Endothelial cell of umbilical vein (primary cell): ENCODE measurements around the gene GBF1. TPM values are rescaled to one million over a fixed set of nuclear protein-coding genes. Genes with fewer than 3 reads are reported as not detected.
A peak's percentile ranks its signal among the peaks of the same experiment; 100 is the strongest.

Experiments used
- BruUV-seq: library from RNA; stranded (reverse); fragments of 400-500 nt; replicated peaks from 2 replicates; lab custom pipeline; 2021; lab: Mats Ljungman, UMichigan
- CTCF ChIA-PET: fragments of 300-600, 350-600 bp; sonication (Branson Sonifier 250); formaldehyde crosslinking; loops from one replicate; lab custom pipeline; 2021; ENCODE audit warnings: antibody characterized with exemption, inconsistent platforms; lab: Charles Lee
- POLR2A ChIA-PET: fragments of 300-600, 350-600 bp; sonication (Branson Sonifier 250); formaldehyde crosslinking; loops from one replicate; lab custom pipeline; 2021; ENCODE audit warnings: antibody characterized with exemption, inconsistent platforms; lab: Charles Lee
- DNase-seq: peaks from one replicate; pipeline ENCODE4 v3.0.0-alpha.2; 2011; ENCODE audit warnings: low read depth, low spot score
- FAIRE-seq: peaks from 2 replicates; lab custom pipeline; 2011; peaks lifted over from hg19 to GRCh38; lab: Jason Lieb, UNC
- H2AFZ ChIP-seq: 2 replicates; pipeline ENCODE4 v1.6.0; 2012; ENCODE audit warnings: low read depth, low read length, control low read depth, inconsistent platforms
- H3K27ac ChIP-seq: 2 replicates; pipeline ENCODE4 v1.5.1; 2011; ENCODE audit warnings: low read depth, mild to moderate bottlenecking, control low read depth, low read length, moderate library complexity; ENCODE audit not compliant: insufficient read depth
- H3K27me3 ChIP-seq, 2 experiments: 2 replicates each; pipeline versions ENCODE4 v1.6.0 to v1.6.1; 2011; ENCODE audit warnings: low read length in 2 of 2, mixed read lengths in 1 of 2; ENCODE audit not compliant: control insufficient read depth in 2 of 2, insufficient read depth in 2 of 2
- H3K36me3 ChIP-seq, 2 experiments: 2 replicates in 1 of 2; 3 replicates in 1 of 2; pipeline ENCODE4 v1.5.1; 2011; ENCODE audit warnings: low read length in 2 of 2, mild to moderate bottlenecking in 1 of 2, moderate library complexity in 1 of 2; ENCODE audit not compliant: control insufficient read depth in 2 of 2, insufficient read depth in 2 of 2; ENCODE audit errors: extremely low read depth in 1 of 2
- H3K4me1 ChIP-seq: 3 replicates; pipeline ENCODE4 v1.5.1; 2011; ENCODE audit warnings: mild to moderate bottlenecking, low read length; ENCODE audit not compliant: control insufficient read depth, insufficient read depth; ENCODE audit errors: extremely low read depth
- H3K4me2 ChIP-seq: 2 replicates; pipeline ENCODE4 v1.6.1; 2011; ENCODE audit warnings: low read length, control low read depth, mixed read lengths; ENCODE audit not compliant: insufficient read depth
- H3K4me3 ChIP-seq, 3 experiments: fragments of 200-600 bp in 1 of 3; sonication (generic), shearing (Covaris generic) in 1 of 3; replicated peaks in 1 of 3; 2 replicates each; pipeline ENCODE4 v1.5.1; 2011 to 2016; ENCODE audit warnings: control low read depth in 3 of 3, low read length in 3 of 3, mild to moderate bottlenecking in 2 of 3, inconsistent platforms in 1 of 3, low read depth in 1 of 3, moderate library complexity in 1 of 3; ENCODE audit not compliant: insufficient read depth in 1 of 3
- H3K79me2 ChIP-seq: 2 replicates; pipeline ENCODE4 v1.6.0; 2012; ENCODE audit warnings: low read length, inconsistent platforms; ENCODE audit not compliant: control insufficient read depth, insufficient read depth
- H3K9ac ChIP-seq: replicated peaks from 2 replicates; pipeline ENCODE3; 2011; ENCODE audit warnings: low read length, control low read depth; ENCODE audit not compliant: insufficient read depth; ENCODE audit errors: extremely low read depth
- H3K9me1 ChIP-seq: replicated peaks from 3 replicates; pipeline ENCODE4 v1.6.0; 2011; ENCODE audit warnings: mild to moderate bottlenecking, low read length; ENCODE audit not compliant: control insufficient read depth, insufficient read depth; ENCODE audit errors: extremely low read depth
- H3K9me3 ChIP-seq: replicated peaks from 2 replicates; pipeline ENCODE4 v1.5.1; 2012; ENCODE audit warnings: low read length, inconsistent platforms; ENCODE audit not compliant: control insufficient read depth, insufficient read depth
- H4K20me1 ChIP-seq: replicated peaks from 2 replicates; pipeline ENCODE3; 2011; ENCODE audit warnings: mild to moderate bottlenecking, low read length; ENCODE audit not compliant: control insufficient read depth, insufficient read depth; ENCODE audit errors: extremely low read depth
- EZH2 ChIP-seq: IDR thresholded peaks from 2 replicates; pipeline ENCODE4 v1.6.1; 2012; ENCODE audit warnings: borderline replicate concordance, low read depth, mild to moderate bottlenecking, moderate library complexity, low read length, inconsistent platforms; ENCODE audit not compliant: severe bottlenecking
- dilution Hi-C: fragments of 300-500 bp; cut with MboI; formaldehyde crosslinking; loops from one replicate; pipeline ENCODE4 v1.15.0; 2019; ENCODE audit warnings: low sequenced_read_pairs; ENCODE audit not compliant: extremely low pct_ligation_motif_present
- intact Hi-C: fragments of 100-400 bp; cut with micrococcal nuclease; formaldehyde crosslinking; loops from one replicate; pipeline ENCODE4 v1.10.0; 2022
- polyA plus RNA-seq, 4 experiments: library from polyadenylated mRNA; depleted of rRNA in 3 of 4; stranded (reverse) in 3 of 4; unstranded in 1 of 4; fragments of >200 nt; gene quantifications; 2 replicates each; pipeline versions ENCODE4 v1.2.1 to v1.2.3, GENCODE V29; 2011 to 2012; ENCODE audit warnings: missing spikeins in 1 of 4
- total RNA-seq: library from RNA; stranded (reverse); gene quantifications from 2 replicates; pipeline ENCODE4 v1.2.3, GENCODE V29; 2021
- TF ChIP-seq, protein P1 (sequence below), 2 donors: IDR thresholded peaks; 1 replicate in 1 of 2; 2 replicates in 1 of 2; pipeline ENCODE4 v1.5.1; 2011; ENCODE audit warnings: low read length in 2 of 2, mild to moderate bottlenecking in 2 of 2, moderate library complexity in 2 of 2, control low read depth in 1 of 2, inconsistent platforms in 1 of 2, low read depth in 1 of 2; ENCODE audit not compliant: insufficient read depth in 1 of 2; ENCODE audit errors: extremely low read depth in 1 of 2

Gene GBF1
- total and polyA plus RNA-seq, 2 donors (not counting 3 experiments of a cell fraction or from before 2014, with no cell fraction given) = 26.0 to 49.7 TPM

GRCh38 chr10:102230264-102230860 is 15.0 kb upstream of the GBF1 start:
- Histone ChIP-seq H3K27ac (no peak overlapping the region), H3K9me1 (no peaks in the 10 kb centered on the region), H3K4me1 (peaks cover 8% of the 10 kb centered on the region), H3K4me3 (peak overlapping the region in 1 of 3 experiments; percentile 15), H4K20me1 (no peaks in the 10 kb centered on the region), H2AFZ (peak overlapping the region; percentile 36), H3K4me2 (peak overlapping the region; percentile 29), H3K27me3 (peaks cover 46 to 53% of the 10 kb centered on the region in 2 experiments), H3K79me2 (no peaks in the 10 kb centered on the region), H3K9me3 (no peaks in the 10 kb centered on the region), H3K36me3 (no peaks in the 10 kb centered on the region), H3K9ac (no peak overlapping the region)
- peak; percentile 44 for DNase-seq
- TF ChIP-seq, protein P1, sequence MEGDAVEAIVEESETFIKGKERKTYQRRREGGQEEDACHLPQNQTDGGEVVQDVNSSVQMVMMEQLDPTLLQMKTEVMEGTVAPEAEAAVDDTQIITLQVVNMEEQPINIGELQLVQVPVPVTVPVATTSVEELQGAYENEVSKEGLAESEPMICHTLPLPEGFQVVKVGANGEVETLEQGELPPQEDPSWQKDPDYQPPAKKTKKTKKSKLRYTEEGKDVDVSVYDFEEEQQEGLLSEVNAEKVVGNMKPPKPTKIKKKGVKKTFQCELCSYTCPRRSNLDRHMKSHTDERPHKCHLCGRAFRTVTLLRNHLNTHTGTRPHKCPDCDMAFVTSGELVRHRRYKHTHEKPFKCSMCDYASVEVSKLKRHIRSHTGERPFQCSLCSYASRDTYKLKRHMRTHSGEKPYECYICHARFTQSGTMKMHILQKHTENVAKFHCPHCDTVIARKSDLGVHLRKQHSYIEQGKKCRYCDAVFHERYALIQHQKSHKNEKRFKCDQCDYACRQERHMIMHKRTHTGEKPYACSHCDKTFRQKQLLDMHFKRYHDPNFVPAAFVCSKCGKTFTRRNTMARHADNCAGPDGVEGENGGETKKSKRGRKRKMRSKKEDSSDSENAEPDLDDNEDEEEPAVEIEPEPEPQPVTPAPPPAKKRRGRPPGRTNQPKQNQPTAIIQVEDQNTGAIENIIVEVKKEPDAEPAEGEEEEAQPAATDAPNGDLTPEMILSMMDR (IDR thresholded peaks at IDR 0.05; ENCODE audit: extremely low read depth in 1 of 2, insufficient read depth in 1 of 2, low read depth in 1 of 2, low read length in 2 of 2) = no peak
- peak; percentile 41 for TF ChIP-seq EZH2
- no TSS peak for BruUV-seq
- no peak for FAIRE-seq
- ChIA-PET POLR2A (interaction anchor here (0.5 to 1.5 kb wide), 3 partner anchors 15 to 122 kb away, joined by 3 to 5 read pairs (median 4); partner anchors contain the start of gene GBF1), CTCF (interaction anchor here (0.7 to 17.3 kb wide), 43 partner anchors 10 to 353 kb away, joined by 3 to 1402 read pairs (median 8); partner anchors contain the start of genes CUEDC2, FBXL15, GBF1 and NFKB2)
- dilution Hi-C loops (loop anchor here (25.0 kb wide), 1 partner anchor 132 kb away; no protein-coding TSS in a partner anchor), intact Hi-C loops (loop anchor here (1.0 to 5.0 kb wide), 5 partner anchors 122 to 352 kb away; no protein-coding TSS in a partner anchor)
